Activated CD4-positive, alpha-beta T cell treated with anti-CD3 and anti-CD28 coated beads for 4 hours (primary cell): ENCODE data around the gene PIK3CA.
"Not testable (repeated sequence)": the region's sequence is repeated elsewhere in the genome, so short reads cannot be mapped to it uniquely, and the experiment has no call there.

Source experiments
- DNase-seq, 2 donors: peaks; one replicate each; pipeline ENCODE4 v3.0.0-alpha.2; 2020

Gene PIK3CA

GRCh38 chr3:179147873-179148615 is at the start of gene PIK3CA:
Gene PIK3CA (plus strand): TSS chr3:179148357. CDS start chr3:179198826, 50,469 bp downstream.
- DNase-seq, result peak; percentile 91 to 93

- DNase-seq, result no peak
These were observed 49.6 kb upstream of the PIK3CA start for GRCh38 chr3:179098388-179099077.

GRCh38 chr3:179100652-179101051 is 47.5 kb upstream of the PIK3CA start:
- no peak for DNase-seq

GRCh38 chr3:179105881-179106280 is 42.3 kb upstream of the PIK3CA start:
- no peak for DNase-seq

- DNase-seq, result no peak
These were observed 40.5 kb upstream of the PIK3CA start for GRCh38 chr3:179107617-179108016.

- no peak for DNase-seq
These were observed 40.1 kb upstream of the PIK3CA start for GRCh38 chr3:179108086-179108485.

- DNase-seq, result no peak
These were observed 34.3 kb upstream of the PIK3CA start for GRCh38 chr3:179113903-179114302.

GRCh38 chr3:179115444-179115843 is 32.7 kb upstream of the PIK3CA start:
- DNase-seq, result not testable (repeated sequence)

- DNase-seq, result no peak
These were observed 31.3 kb upstream of the PIK3CA start for GRCh38 chr3:179116816-179117215.

GRCh38 chr3:179132191-179132890 is 15.8 kb upstream of the PIK3CA start:
- not testable (repeated sequence) for DNase-seq

GRCh38 chr3:179133575-179133974 is 14.6 kb upstream of the PIK3CA start:
- no peak for DNase-seq

- no peak for DNase-seq
These were observed 12.0 kb upstream of the PIK3CA start for GRCh38 chr3:179136195-179136594.

- no peak for DNase-seq
These were observed 6.3 kb upstream of the PIK3CA start for GRCh38 chr3:179141890-179142289.

- DNase-seq, result peak; percentile 28 to 46
These were observed 1.1 kb upstream of the PIK3CA start for GRCh38 chr3:179146911-179147513.

- DNase-seq, result peak in 1 of 2 donors; percentile 52
These were observed 664 bp upstream of the PIK3CA start for GRCh38 chr3:179147514-179147872.

GRCh38 chr3:179148616-179149405 is 654 bp downstream of the PIK3CA start:
- peak; percentile 68 to 69 for DNase-seq

GRCh38 chr3:179149406-179149867 is 1.3 kb downstream of the PIK3CA start:
- DNase-seq, result peak; percentile 27 to 46

- DNase-seq, result no peak
These were observed 1.8 kb downstream of the PIK3CA start for GRCh38 chr3:179149951-179150350.

GRCh38 chr3:179150610-179151009 is 2.5 kb downstream of the PIK3CA start:
- DNase-seq, result no peak

- DNase-seq, result no peak
These were observed 3.3 kb downstream of the PIK3CA start for GRCh38 chr3:179151474-179151873.

- no peak for DNase-seq
These were observed 8.0 kb downstream of the PIK3CA start for GRCh38 chr3:179156170-179156569.

GRCh38 chr3:179156775-179157174 is 8.6 kb downstream of the PIK3CA start:
- DNase-seq, result no peak
